GM18951 (cell line): ENCODE data around the gene TAGLN2.

Source experiments
- POLR2A ChIP-seq: IDR thresholded peaks from 4 replicates; pipeline ENCODE4 v1.6.1; 2011; ENCODE audit warnings: mild to moderate bottlenecking; ENCODE audit not compliant: insufficient read length, insufficient read depth; ENCODE audit errors: extremely low read depth
- in situ Hi-C: fragments of 300-500 bp; cut with MboI; formaldehyde crosslinking; loops from one replicate; pipeline ENCODE4 v1.12.0; 2022; ENCODE audit warnings: low sequenced_read_pairs, mixed read lengths, inconsistent platforms; ENCODE audit not compliant: unreplicated experiment

Gene TAGLN2

GRCh38 chr1:159868766-159869165, 56.5 kb downstream of the TAGLN2 start:
- TF ChIP-seq POLR2A: no peak
- in situ Hi-C loops: no loop called here
